Subcutaneous abdominal adipose tissue (tissue), 5 donors: ENCODE measurements around the gene SYT15B.
"Not testable (repeated sequence)": the region's sequence is repeated elsewhere in the genome, so short reads cannot be mapped to it uniquely, and the experiment has no call there.

ENCODE experiments used
- H3K27ac ChIP-seq: one replicate; pipeline ENCODE4 v1.7.0; 2013; ENCODE audit warnings: low read depth, mild to moderate bottlenecking, inconsistent platforms, low read length, moderate library complexity
- H3K27me3 ChIP-seq, 5 donors: one replicate each; pipeline ENCODE4 v1.7.0; 2013; ENCODE audit warnings: low read length in 5 of 5, inconsistent platforms in 1 of 5; ENCODE audit not compliant: control insufficient read depth in 5 of 5, insufficient read depth in 4 of 5
- H3K36me3 ChIP-seq, 5 donors: one replicate each; pipeline ENCODE4 v1.7.0; 2013; ENCODE audit warnings: low read length in 5 of 5; ENCODE audit not compliant: control insufficient read depth in 5 of 5, insufficient read depth in 5 of 5
- H3K4me1 ChIP-seq, 5 donors: one replicate each; pipeline ENCODE4 v1.7.0; 2013; ENCODE audit warnings: low read length in 5 of 5, mild to moderate bottlenecking in 3 of 5, moderate library complexity in 1 of 5; ENCODE audit not compliant: control insufficient read depth in 5 of 5, insufficient read depth in 5 of 5
- H3K4me3 ChIP-seq, 5 donors: one replicate each; pipeline ENCODE4 v1.7.0; 2013; ENCODE audit warnings: low read length in 5 of 5, low read depth in 1 of 5
- H3K9ac ChIP-seq, 5 donors: one replicate each; pipeline ENCODE4 v1.7.0; 2013; ENCODE audit warnings: low read length in 5 of 5, mild to moderate bottlenecking in 4 of 5, moderate library complexity in 3 of 5
- H3K9me3 ChIP-seq, 5 donors: one replicate each; pipeline ENCODE4 v1.7.0; 2013; ENCODE audit warnings: low read length in 5 of 5; ENCODE audit not compliant: control insufficient read depth in 5 of 5
- donor health status: healthy.
- donor health status: healthy.
- donor health status: healthy.
- donor health status: healthy.
- donor health status: healthy.

SYT15B gene

DNA sequence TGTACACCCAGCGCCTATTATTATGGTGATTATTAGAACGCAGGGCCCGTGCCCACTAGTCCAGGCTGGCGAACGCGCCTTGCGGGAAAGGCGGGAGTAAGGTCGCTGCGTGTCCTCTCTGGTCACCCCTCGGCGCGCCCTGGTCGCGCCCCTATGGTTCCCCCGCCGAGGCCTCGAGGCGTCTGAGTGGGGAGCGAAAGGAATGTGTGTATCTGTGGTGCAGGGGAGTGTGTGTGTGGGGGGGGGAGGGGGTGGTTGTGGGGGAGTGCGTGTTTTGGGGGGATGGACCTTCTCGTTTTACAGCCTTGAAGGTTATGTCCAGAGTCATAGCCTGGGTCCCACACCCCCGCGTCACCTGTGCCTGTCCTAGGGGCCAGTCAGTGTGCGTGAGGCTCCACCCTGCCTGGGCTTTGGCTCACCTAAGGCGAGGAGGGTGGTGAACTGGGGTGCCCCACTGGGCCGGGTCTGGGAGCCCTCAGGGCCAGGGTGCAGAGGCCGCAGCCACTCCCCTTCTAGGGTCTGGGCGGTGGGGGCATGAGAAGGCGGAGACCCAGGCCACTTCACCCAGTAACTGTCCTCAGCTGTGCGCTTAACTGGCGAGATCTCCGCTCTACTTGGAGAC is at the start of gene SYT15B:
Gene SYT15B (minus strand): TSS at position 39 of the 622 bp plus-strand sequence. CDS start 952 bp downstream, outside the sequence.
- not testable (repeated sequence) for H3K9me3 ChIP-seq, H3K27ac ChIP-seq, H3K36me3 ChIP-seq, H3K9ac ChIP-seq, H3K4me3 ChIP-seq, H3K27me3 ChIP-seq, H3K4me1 ChIP-seq

DNA sequence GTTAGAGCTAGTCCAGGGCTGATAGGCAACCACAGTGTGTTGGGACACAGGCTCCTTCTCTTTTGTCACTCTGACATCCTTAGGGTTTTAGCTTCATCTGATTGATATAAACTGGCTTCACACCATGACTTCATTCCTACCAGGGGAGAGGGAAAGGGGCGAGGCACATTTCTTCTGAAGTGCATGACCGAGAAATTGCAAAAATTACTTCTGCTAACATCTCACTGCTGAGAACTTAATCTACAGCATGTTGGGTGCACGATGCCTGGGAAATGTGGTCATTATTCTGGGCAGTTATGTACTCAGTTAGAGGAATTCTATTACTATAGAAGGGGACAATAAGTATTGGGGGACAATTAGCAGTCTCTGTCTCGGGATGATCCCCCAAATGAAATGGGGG is 16.2 kb upstream of the SYT15B start:
- not testable (repeated sequence) for H3K36me3 ChIP-seq, H3K4me1 ChIP-seq, H3K4me3 ChIP-seq, H3K27me3 ChIP-seq, H3K27ac ChIP-seq, H3K9me3 ChIP-seq, H3K9ac ChIP-seq

DNA sequence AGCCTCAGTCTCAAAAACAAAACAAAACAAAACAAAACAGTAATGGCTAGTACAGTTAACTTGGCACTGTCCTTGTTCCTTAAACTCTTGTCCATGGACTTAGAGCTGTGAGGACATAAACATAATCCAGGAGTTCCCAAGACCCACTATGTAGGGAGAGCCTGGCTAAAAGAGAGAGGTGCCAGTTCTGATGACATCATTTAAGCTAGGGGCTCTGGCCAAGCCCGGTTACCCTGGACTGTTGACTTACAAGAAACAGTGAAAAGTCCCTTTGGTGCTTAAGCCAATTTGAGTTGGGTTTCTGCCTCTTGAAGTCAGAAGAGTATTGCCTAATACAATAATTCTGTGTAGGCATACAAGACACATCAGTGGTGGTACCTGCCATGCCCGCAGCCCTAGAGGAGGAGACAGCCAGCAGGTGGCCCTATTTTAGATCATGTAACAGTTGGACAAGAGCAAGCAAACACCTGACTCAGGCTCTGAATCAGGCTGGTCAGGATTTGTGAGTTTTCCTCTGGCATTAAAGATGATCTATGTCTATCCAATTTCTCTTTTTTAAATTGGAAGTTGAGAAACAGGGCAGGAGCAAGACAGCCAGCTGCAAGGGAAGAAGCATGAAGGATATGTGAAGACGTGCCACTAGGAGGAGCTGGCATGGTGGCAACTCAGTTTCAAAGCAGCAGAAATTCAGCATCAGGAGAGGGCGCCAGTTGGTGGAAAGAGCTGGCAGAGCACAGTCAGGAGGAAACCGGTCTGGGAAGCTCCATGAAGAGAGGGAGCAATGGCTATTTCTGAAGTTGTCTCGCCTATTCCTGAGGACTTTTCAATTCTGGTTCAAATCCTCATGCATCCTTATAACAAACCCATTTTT is 12.2 kb upstream of the SYT15B start:
- H3K27me3 ChIP-seq, H3K36me3 ChIP-seq, H3K9ac ChIP-seq, H3K4me3 ChIP-seq, H3K9me3 ChIP-seq, H3K4me1 ChIP-seq, H3K27ac ChIP-seq: not testable (repeated sequence)

DNA sequence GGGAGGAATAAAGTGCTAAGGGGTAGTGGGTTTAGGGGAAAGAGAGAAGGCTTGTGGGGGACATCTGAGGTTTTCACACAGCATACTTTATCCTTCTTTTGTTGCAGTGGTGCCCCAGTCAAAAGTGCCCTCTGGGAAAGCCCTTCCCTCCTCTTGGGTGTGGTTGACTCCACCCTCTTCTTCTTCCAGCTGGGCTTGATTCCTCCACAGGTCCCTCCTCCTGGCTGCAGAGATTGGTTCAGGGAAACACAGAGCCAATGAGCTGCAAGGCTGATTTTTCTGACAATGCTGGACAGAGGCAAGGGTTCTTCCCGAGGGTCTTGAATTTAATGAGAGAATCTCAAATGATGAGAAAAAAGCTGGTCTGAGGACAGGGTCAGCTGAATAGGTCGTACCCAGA is 7.4 kb upstream of the SYT15B start:
- H3K4me3 ChIP-seq, H3K27ac ChIP-seq, H3K27me3 ChIP-seq, H3K9me3 ChIP-seq, H3K9ac ChIP-seq, H3K36me3 ChIP-seq, H3K4me1 ChIP-seq: not testable (repeated sequence)

DNA sequence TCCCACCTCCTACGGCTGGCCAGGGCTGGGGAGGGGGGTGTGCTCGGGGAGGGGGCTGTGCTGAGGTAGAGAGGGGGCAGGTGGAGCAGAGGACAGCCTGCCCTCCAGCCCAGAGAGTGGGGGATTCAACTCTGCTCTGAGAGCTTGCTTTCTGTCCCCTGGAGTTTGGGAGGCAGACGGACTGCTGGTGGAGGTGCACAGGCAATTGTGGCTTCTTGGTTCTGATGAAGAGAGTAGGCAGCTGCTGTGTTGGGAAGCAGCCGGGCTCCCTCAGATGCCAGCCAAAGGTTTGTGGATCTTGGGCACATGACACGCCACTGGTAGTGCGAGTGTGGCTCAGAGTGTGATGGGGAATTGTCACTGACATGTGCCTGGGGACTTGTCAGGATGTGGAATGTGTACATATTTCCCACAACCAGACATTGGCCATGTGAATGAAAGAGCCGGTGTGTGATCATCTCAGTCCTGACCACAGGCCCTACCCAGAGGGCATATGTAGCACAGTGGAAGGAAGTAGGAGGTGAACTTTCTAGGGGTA is 5.3 kb upstream of the SYT15B start:
- not testable (repeated sequence) for H3K4me1 ChIP-seq, H3K27me3 ChIP-seq, H3K4me3 ChIP-seq, H3K9me3 ChIP-seq, H3K36me3 ChIP-seq, H3K27ac ChIP-seq, H3K9ac ChIP-seq

- not testable (repeated sequence) for H3K27me3 ChIP-seq, H3K9me3 ChIP-seq, H3K27ac ChIP-seq, H3K36me3 ChIP-seq, H3K9ac ChIP-seq, H3K4me3 ChIP-seq, H3K4me1 ChIP-seq
Observed at GRCh38 chr10:47768085-47768484, 4.7 kb upstream of the SYT15B start.

- H3K27ac ChIP-seq, H3K36me3 ChIP-seq, H3K4me1 ChIP-seq, H3K9me3 ChIP-seq, H3K9ac ChIP-seq, H3K27me3 ChIP-seq, H3K4me3 ChIP-seq: not testable (repeated sequence)
Observed at GRCh38 chr10:47767236-47767635, 3.8 kb upstream of the SYT15B start.

- not testable (repeated sequence) for H3K27ac ChIP-seq, H3K4me1 ChIP-seq, H3K27me3 ChIP-seq, H3K9me3 ChIP-seq, H3K36me3 ChIP-seq, H3K4me3 ChIP-seq, H3K9ac ChIP-seq
Observed at GRCh38 chr10:47765232-47765631, 1.8 kb upstream of the SYT15B start.

DNA sequence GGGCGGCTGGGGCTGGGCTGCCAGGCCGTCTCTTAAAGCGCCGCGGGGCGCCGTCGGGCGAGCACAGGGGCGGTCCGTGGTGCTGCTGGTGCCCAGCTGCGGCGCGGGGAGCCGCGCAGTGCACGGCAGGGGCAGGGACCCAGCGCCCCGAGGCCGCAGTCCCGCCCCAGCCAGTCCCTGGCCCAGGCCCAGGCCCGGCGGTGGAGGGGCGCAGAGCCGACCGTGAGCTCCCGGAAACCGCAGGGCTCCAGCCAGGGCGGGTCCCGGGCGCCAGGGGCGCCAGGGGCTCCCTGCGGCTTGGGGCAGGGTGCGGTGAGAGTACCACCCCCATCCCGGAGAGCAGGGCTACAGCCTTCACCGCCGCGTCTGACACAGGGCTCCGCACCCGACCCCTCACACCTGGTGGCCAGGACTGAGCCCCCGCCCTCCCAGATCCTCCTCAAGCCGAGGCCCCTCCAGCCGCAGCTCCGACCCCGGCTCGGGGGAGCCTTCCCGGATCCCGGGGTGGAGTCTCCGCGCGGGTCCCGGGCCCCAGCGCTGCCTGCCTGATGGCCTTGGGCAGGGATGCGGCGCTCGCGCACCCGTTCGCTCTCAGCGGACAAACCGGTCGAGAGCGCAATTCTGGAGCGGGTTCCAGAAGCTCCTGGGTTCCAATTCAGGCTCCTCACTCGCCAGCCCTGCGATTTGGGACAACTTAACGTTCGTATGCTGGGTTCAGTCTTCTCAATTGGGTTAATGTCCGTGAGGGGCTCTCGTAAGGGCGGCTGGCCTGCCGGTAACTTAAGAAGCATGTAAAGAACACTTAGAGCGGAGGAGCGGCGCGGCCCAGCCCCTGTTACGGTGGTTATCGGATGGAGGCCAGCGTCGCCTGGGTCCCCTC is 478 bp downstream of the SYT15B start:
- H3K27ac ChIP-seq, H3K9me3 ChIP-seq: not testable (repeated sequence)

DNA sequence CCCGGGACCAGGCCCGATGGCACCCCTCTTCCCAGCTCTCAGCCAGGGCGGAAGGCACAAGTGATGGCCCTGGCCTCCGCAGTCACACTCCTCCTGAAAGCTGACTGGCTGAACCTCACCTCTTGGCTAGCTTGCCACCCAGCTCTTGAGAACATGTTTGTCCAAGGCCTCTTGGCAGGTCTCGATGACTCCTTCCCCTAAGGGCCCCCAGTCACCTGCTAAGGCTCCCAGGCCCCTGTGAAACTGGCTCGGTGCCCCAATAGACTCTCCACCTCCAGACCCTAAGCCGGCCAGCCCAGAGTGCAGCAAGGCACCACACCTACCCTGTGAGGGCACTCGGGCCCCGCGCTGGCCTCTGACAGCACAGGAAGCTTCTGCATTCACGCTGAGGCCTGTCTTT is 4.5 kb downstream of the SYT15B start:
- H3K27me3 ChIP-seq, H3K27ac ChIP-seq, H3K9ac ChIP-seq, H3K9me3 ChIP-seq, H3K4me3 ChIP-seq, H3K36me3 ChIP-seq, H3K4me1 ChIP-seq: not testable (repeated sequence)

More for the DNA sequence above, 478 bp downstream of the SYT15B start:
- H3K27me3 ChIP-seq, H3K4me3 ChIP-seq, H3K36me3 ChIP-seq, H3K4me1 ChIP-seq, H3K9ac ChIP-seq: not testable (repeated sequence)
